ENCODE results near the gene C19orf53. TPM values are rescaled to one million over a fixed set of nuclear protein-coding genes. Genes with fewer than 3 reads are reported as not detected.

The C19orf53 gene
- total and polyA plus RNA-seq, 2 of the 13 experiments (the other 11 are each of a cell fraction or from before 2014, with no cell fraction given), result 129 to 130 TPM

- TF ChIP-seq ZNF280B (CRISPR knock-in tag; IDR thresholded peaks at IDR 0.05; ENCODE audit: borderline replicate concordance), result no peak
- TF ChIP-seq MZF1 (CRISPR knock-in tag; IDR thresholded peaks at IDR 0.05; ENCODE audit: borderline replicate concordance), result no peak
- peak; percentile 12; the same call in 1 of the 2 replicates for TF ChIP-seq MYPOP (CRISPR knock-in tag; IDR thresholded peaks at IDR 0.05)
- no peak for TF ChIP-seq PATZ1 (CRISPR knock-in tag; IDR thresholded peaks at IDR 0.05)
- 0 out of 2 replicates have a peak, but pooled peaks have one; percentile 33 for TF ChIP-seq PRDM10 (CRISPR knock-in tag; IDR thresholded peaks at IDR 0.05; ENCODE audit: low read depth)
- TF ChIP-seq BCL3 (CRISPR knock-in tag; IDR thresholded peaks at IDR 0.05), result peak; percentile 40; the same call in 1 of the 2 replicates
- peak; percentile 46; the same call in 1 of the 2 replicates for TF ChIP-seq MAX (IDR thresholded peaks at IDR 0.05)
- TF ChIP-seq ZNF17 (CRISPR knock-in tag; IDR thresholded peaks at IDR 0.05), result no peak
- TF ChIP-seq HMG20A (CRISPR knock-in tag; IDR thresholded peaks at IDR 0.05; ENCODE audit: borderline replicate concordance), result no peak
- TF ChIP-seq POLR2AphosphoS5 (IDR thresholded peaks at IDR 0.05; ENCODE audit: low read depth, low read length), result peak; percentile 81
- TF ChIP-seq HIC2 (CRISPR knock-in tag; IDR thresholded peaks at IDR 0.05; ENCODE audit: low read depth), result 0 out of 2 replicates have a peak, but pooled peaks have one; percentile 2
- peak; percentile 7; the same call in 1 of the 2 replicates for TF ChIP-seq ZC3H13 (CRISPR knock-in tag; IDR thresholded peaks at IDR 0.05)
- 0 out of 2 replicates have a peak, but pooled peaks have one; percentile 48 for TF ChIP-seq ZNF274 (CRISPR knock-in tag; IDR thresholded peaks at IDR 0.05)
- TF ChIP-seq HOXA5 (CRISPR knock-in tag; IDR thresholded peaks at IDR 0.05), result peak; percentile 53; the same call in 1 of the 2 replicates
- TF ChIP-seq YEATS2 (CRISPR knock-in tag; IDR thresholded peaks at IDR 0.05; ENCODE audit: borderline replicate concordance), result peak; percentile 68
- no peak for TF ChIP-seq SP1 (IDR thresholded peaks at IDR 0.05)
- peak; percentile 67 for TF ChIP-seq SP1 (CRISPR knock-in tag; IDR thresholded peaks at IDR 0.05)
These were observed 10.0 kb upstream of the C19orf53 start, which contains the start of gene MRI1 (continued) for GRCh38 chr19:13764101-13764807.

All from HepG2 (cell line).